ENCODE measurements around the gene ACER1. TPM values are rescaled to one million over a fixed set of nuclear protein-coding genes. Genes with fewer than 3 reads are reported as not detected.

Gene ACER1
- polyA plus RNA-seq, 1 of the 3 experiments (the other 2 are of a cell fraction): not detected

Other genes with a start within 250 kb of the ACER1 start
- gene RFX2, start 223.1 kb downstream of the ACER1 start, polyA plus RNA-seq (2012; rRNA removed): 10.0 and 12.6 TPM in 2 replicates
- gene ACSBG2, start 197.9 kb downstream of the ACER1 start, polyA plus RNA-seq (2012; rRNA removed): not detected in 2 replicates
- 12.7 and 19.0 TPM in 2 replicates for gene MLLT1, start 53.6 kb downstream of the ACER1 start, polyA plus RNA-seq (2012; rRNA removed)
- gene CLPP, start 27.9 kb upstream of the ACER1 start, polyA plus RNA-seq (2012; rRNA removed): 89.7 and 136 TPM in 2 replicates
- gene ALKBH7, start 39.2 kb upstream of the ACER1 start, polyA plus RNA-seq (2012; rRNA removed): 37.2 and 46.0 TPM in 2 replicates
- 0.41 and 0.59 TPM in 2 replicates for gene PSPN, start 42.3 kb upstream of the ACER1 start, polyA plus RNA-seq (2012; rRNA removed)
- 80.1 and 104 TPM in 2 replicates for gene GTF2F1, start 59.6 kb upstream of the ACER1 start, polyA plus RNA-seq (2012; rRNA removed)
- gene KHSRP, start 91.2 kb upstream of the ACER1 start, polyA plus RNA-seq (2012; rRNA removed): 57.1 and 96.8 TPM in 2 replicates
- gene SLC25A41, start 100.2 kb upstream of the ACER1 start, polyA plus RNA-seq (2012; rRNA removed): 0.06 and 0.12 TPM in 2 replicates
- 9.4 and 10.9 TPM in 2 replicates for gene SLC25A23, start 126.2 kb upstream of the ACER1 start, polyA plus RNA-seq (2012; rRNA removed)
- gene CRB3, start 130.7 kb upstream of the ACER1 start, polyA plus RNA-seq (2012; rRNA removed): not detected in 2 replicates
- gene DENND1C, start 148.2 kb upstream of the ACER1 start, polyA plus RNA-seq (2012; rRNA removed): 0.05 and 0.11 TPM in 2 replicates
- 2.3 and 4.5 TPM in 2 replicates for gene TUBB4A, start 168.7 kb upstream of the ACER1 start, polyA plus RNA-seq (2012; rRNA removed)
- gene TNFSF9, start 197.4 kb upstream of the ACER1 start, polyA plus RNA-seq (2012; rRNA removed): 9.9 and 10.7 TPM in 2 replicates

Measured in SK-N-SH (cell line).